GM21723 (cell line): ENCODE data around the gene ZNF529.

Source experiments
- ATAC-seq: cut with Tn5 transposase; IDR thresholded peaks from one replicate; pipeline ENCODE4 v1.9.1; 2021; ENCODE audit warnings: mild to moderate bottlenecking, moderate library complexity; ENCODE audit not compliant: unreplicated experiment

ZNF529 gene

GRCh38 chr19:36514012-36514612 is 59.0 kb downstream of the ZNF529 start:
- no peak for ATAC-seq

GRCh38 chr19:36508325-36508724 is 64.8 kb downstream of the ZNF529 start:
- no peak for ATAC-seq

GRCh38 chr19:36501973-36502372 is 71.1 kb downstream of the ZNF529 start:
- no peak for ATAC-seq

DNA sequence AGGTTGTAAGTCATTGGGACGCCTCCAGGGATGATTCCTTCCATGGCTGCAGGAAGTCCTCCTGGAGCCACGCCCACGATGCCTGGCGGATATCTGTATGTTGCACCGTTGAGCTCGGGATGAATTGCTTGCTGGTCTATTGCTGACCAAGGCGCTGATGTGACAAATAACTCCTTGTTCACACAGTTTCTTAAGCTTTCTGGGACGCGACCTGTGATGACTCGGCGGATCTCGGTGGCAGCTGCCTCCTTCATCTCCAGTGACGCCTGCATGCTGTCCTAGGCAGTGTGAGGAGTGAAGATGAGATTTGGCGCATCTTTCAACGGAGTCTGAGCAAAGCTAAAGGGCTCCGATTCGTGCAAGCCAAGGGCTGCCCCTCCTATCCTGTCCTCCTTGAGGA is 76.1 kb downstream of the ZNF529 start:
- ATAC-seq: no peak
